ENCODE data around the gene PAF1. TPM values are rescaled to one million over a fixed set of nuclear protein-coding genes. Genes with fewer than 3 reads are reported as not detected.

The PAF1 gene
- total and polyA plus RNA-seq, 2 of the 13 experiments (the other 11 are each of a cell fraction or from before 2014, with no cell fraction given) = 30.2 to 31.1 TPM

DNA sequence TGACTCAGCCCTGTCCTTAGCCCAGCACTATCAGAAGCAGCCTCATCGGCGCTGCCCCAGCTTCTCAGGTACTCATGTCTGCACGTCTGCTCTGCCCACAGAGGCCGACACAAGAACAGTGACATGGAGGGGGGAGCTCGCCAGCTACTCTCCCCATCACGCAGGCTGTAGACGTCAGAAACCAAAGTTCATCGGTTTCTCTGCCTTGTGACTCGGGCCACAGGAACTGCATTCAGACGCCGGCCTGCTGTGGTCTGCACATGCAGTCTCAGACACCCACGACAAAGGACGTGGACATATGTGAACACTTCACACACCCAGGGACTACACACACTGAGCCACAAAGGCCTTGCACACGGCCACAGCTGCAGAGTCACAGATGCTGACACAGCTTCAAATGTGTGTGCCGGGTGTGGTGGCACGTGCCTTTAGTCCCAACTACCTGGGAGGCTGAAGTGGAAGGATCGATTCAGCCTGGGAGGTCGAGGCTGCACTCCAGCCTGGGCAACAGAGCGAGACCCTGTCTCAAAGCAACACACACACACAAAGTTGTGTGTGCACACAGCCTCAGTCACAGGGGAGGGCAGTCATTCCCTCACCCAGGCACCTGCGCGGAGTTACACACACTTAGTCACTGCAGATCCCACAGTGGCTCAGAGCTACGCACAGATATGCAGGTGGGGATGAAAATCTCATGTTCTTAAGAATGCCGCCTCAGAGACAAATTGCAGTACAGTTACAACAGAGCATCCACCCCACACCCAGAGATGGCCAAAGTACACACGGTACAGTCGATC, 10.8 kb upstream of the PAF1 start (continued):
- TF ChIP-seq ZNF180 (CRISPR knock-in tag; IDR thresholded peaks at IDR 0.05; ENCODE audit: borderline replicate concordance, low read depth) (no peak), ZNF230 (CRISPR knock-in tag; IDR thresholded peaks at IDR 0.05) (peak; percentile 71), STAT5B (CRISPR knock-in tag; IDR thresholded peaks at IDR 0.05) (peak; percentile 79; the same call in 1 of the 2 replicates), MEIS1 (CRISPR knock-in tag; IDR thresholded peaks at IDR 0.05; ENCODE audit: borderline replicate concordance) (peak; percentile 96; the same call in 1 of the 2 replicates), ZSCAN9 (CRISPR knock-in tag; IDR thresholded peaks at IDR 0.05; ENCODE audit: borderline replicate concordance) (peak; percentile 83; the same call in 1 of the 2 replicates), ZSCAN12 (CRISPR knock-in tag; IDR thresholded peaks at IDR 0.05) (no peak), MTA3 (CRISPR knock-in tag; IDR thresholded peaks at IDR 0.05) (no peak), IKZF4 (CRISPR knock-in tag; IDR thresholded peaks at IDR 0.05; ENCODE audit: borderline replicate concordance, low read depth, not compliant biosample characterization) (no peak), ZNF615 (CRISPR knock-in tag; IDR thresholded peaks at IDR 0.05; ENCODE audit: borderline replicate concordance) (peak; percentile 30; the same call in 1 of the 2 replicates), MXI1 (IDR thresholded peaks at IDR 0.05; ENCODE audit: borderline replicate concordance, low read depth, low read length) (peak; percentile 86; the same call in 2 of the 3 replicates), ZNF577 (CRISPR knock-in tag; IDR thresholded peaks at IDR 0.05; ENCODE audit: borderline replicate concordance, low read depth) (no peak), RBM22 (optimal IDR thresholded peaks at IDR 0.05; ENCODE audit: low read length) (no peak), ZFY (CRISPR knock-in tag; IDR thresholded peaks at IDR 0.05) (peak; percentile 86), CBFB (CRISPR knock-in tag; IDR thresholded peaks at IDR 0.05) (peak; percentile 29), ZNF34 (CRISPR knock-in tag; IDR thresholded peaks at IDR 0.05; ENCODE audit: borderline replicate concordance) (0 out of 2 replicates have a peak, but pooled peaks have one; percentile 23), SMAD3 (CRISPR knock-in tag; IDR thresholded peaks at IDR 0.05) (0 out of 2 replicates have a peak, but pooled peaks have one; percentile 45), ZNF761 (CRISPR knock-in tag; conservative IDR thresholded peaks at IDR 0.05) (peak; percentile 89)
- TF ChIP-seq, protein P1, sequence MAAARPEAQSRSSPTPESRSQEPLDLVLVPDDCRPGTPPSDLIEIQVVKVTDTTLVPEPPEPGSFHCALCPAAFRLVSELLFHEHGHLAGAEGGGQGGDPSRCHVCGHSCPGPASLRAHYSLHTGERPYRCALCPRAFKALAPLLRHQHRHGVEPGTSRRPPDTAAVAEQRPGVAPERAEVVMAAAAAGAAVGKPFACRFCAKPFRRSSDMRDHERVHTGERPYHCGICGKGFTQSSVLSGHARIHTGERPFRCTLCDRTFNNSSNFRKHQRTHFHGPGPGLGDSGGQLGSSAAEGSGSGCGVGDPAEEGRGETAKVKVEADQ (CRISPR knock-in tag; IDR thresholded peaks at IDR 0.05; ENCODE audit: borderline replicate concordance) = 0 out of 2 replicates have a peak, but pooled peaks have one; percentile 64
- TF ChIP-seq, protein P2, sequence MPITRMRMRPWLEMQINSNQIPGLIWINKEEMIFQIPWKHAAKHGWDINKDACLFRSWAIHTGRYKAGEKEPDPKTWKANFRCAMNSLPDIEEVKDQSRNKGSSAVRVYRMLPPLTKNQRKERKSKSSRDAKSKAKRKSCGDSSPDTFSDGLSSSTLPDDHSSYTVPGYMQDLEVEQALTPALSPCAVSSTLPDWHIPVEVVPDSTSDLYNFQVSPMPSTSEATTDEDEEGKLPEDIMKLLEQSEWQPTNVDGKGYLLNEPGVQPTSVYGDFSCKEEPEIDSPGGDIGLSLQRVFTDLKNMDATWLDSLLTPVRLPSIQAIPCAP (CRISPR knock-in tag; IDR thresholded peaks at IDR 0.05; ENCODE audit: low read depth) = 0 out of 2 replicates have a peak, but pooled peaks have one; percentile 26
- TF ChIP-seq, protein P3, sequence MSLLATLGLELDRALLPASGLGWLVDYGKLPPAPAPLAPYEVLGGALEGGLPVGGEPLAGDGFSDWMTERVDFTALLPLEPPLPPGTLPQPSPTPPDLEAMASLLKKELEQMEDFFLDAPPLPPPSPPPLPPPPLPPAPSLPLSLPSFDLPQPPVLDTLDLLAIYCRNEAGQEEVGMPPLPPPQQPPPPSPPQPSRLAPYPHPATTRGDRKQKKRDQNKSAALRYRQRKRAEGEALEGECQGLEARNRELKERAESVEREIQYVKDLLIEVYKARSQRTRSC (CRISPR knock-in tag; IDR thresholded peaks at IDR 0.05; ENCODE audit: low read depth) = no peak
- TF ChIP-seq, protein P4, sequence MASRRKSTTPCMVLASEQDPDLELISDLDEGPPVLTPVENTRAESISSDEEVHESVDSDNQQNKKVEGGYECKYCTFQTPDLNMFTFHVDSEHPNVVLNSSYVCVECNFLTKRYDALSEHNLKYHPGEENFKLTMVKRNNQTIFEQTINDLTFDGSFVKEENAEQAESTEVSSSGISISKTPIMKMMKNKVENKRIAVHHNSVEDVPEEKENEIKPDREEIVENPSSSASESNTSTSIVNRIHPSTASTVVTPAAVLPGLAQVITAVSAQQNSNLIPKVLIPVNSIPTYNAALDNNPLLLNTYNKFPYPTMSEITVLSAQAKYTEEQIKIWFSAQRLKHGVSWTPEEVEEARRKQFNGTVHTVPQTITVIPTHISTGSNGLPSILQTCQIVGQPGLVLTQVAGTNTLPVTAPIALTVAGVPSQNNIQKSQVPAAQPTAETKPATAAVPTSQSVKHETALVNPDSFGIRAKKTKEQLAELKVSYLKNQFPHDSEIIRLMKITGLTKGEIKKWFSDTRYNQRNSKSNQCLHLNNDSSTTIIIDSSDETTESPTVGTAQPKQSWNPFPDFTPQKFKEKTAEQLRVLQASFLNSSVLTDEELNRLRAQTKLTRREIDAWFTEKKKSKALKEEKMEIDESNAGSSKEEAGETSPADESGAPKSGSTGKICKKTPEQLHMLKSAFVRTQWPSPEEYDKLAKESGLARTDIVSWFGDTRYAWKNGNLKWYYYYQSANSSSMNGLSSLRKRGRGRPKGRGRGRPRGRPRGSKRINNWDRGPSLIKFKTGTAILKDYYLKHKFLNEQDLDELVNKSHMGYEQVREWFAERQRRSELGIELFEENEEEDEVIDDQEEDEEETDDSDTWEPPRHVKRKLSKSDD (CRISPR knock-in tag; IDR thresholded peaks at IDR 0.05; ENCODE audit: low read depth) = no peak; the same call in 1 of the 2 replicates
- TF ChIP-seq, protein P5, sequence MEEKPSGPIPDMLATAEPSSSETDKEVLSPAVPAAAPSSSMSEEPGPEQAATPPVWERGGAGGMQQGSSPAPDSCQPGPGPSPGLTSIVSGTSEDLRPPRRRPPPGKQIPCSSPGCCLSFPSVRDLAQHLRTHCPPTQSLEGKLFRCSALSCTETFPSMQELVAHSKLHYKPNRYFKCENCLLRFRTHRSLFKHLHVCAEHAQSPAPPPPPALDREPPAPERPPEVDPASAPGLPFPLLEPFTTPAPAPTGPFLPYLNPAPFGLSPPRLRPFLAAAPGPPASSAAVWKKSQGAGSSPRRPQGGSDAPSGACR (CRISPR knock-in tag; IDR thresholded peaks at IDR 0.05) = no peak; the same call in 1 of the 2 replicates

Measured in HepG2 (cell line).